GM18507 (cell line): ENCODE data around the gene APOBEC3H.
"Not testable (repeated sequence)": the region's sequence is repeated elsewhere in the genome, so short reads cannot be mapped to it uniquely, and the experiment has no call there.

Experiments used
- DNase-seq: peaks from one replicate; pipeline ENCODE4 v3.0.0; 2011; ENCODE audit warnings: low read depth; ENCODE audit not compliant: insufficient read length; ENCODE audit errors: extremely low spot score
- FAIRE-seq: peaks from 2 replicates; lab custom pipeline; 2011; peaks lifted over from hg19 to GRCh38; lab: Jason Lieb, UNC

Gene APOBEC3H

GRCh38 chr22:39097098-39098020, at the start of gene APOBEC3H:
APOBEC3H (plus strand) TSS chr22:39097244; CDS start chr22:39100279, 3,035 bp downstream.
- peak; percentile 99 for FAIRE-seq

GRCh38 chr22:39049486-39049885, 47.6 kb upstream of the APOBEC3H start:
- not testable (repeated sequence) for DNase-seq, FAIRE-seq

More at GRCh38 chr22:39097098-39098020, at the start of gene APOBEC3H:
- no peak for DNase-seq

GRCh38 chr22:39051844-39052495, 45.1 kb upstream of the APOBEC3H start:
- FAIRE-seq, DNase-seq: not testable (repeated sequence)

GRCh38 chr22:39055658-39056057, 41.4 kb upstream of the APOBEC3H start:
- FAIRE-seq (no peak), DNase-seq (no peak)

- peak; percentile 49 for FAIRE-seq
- not testable (repeated sequence) for DNase-seq
Observed at GRCh38 chr22:39061290-39061689, 35.8 kb upstream of the APOBEC3H start.

- DNase-seq, FAIRE-seq: not testable (repeated sequence)
Observed at GRCh38 chr22:39061951-39062350, 35.1 kb upstream of the APOBEC3H start.

- not testable (repeated sequence) for DNase-seq
- peak; percentile 78 for FAIRE-seq
Observed at GRCh38 chr22:39063904-39064303, 33.1 kb upstream of the APOBEC3H start.

GRCh38 chr22:39066442-39067276, 30.4 kb upstream of the APOBEC3H start:
- FAIRE-seq = peak; percentile 84
- not testable (repeated sequence) for DNase-seq

GRCh38 chr22:39068033-39068785, 28.8 kb upstream of the APOBEC3H start:
- DNase-seq (no peak), FAIRE-seq (peak; percentile 67)

GRCh38 chr22:39070186-39070585, 26.9 kb upstream of the APOBEC3H start:
- FAIRE-seq (no peak), DNase-seq (no peak)

- not testable (repeated sequence) for DNase-seq
- FAIRE-seq = peak; percentile 87
Observed at GRCh38 chr22:39072581-39072981, 24.5 kb upstream of the APOBEC3H start.

- FAIRE-seq (no peak), DNase-seq (no peak)
Observed at GRCh38 chr22:39073981-39074380, 23.1 kb upstream of the APOBEC3H start.

GRCh38 chr22:39076155-39077025, 20.7 kb upstream of the APOBEC3H start:
- not testable (repeated sequence) for DNase-seq
- FAIRE-seq = peak; percentile 63

- FAIRE-seq = peak; percentile 92
- not testable (repeated sequence) for DNase-seq
Observed at GRCh38 chr22:39077026-39077840, 19.8 kb upstream of the APOBEC3H start, which contains the start of gene APOBEC3G. APOBEC3G (plus strand) TSS chr22:39077275; CDS start chr22:39077362, 87 bp downstream.

GRCh38 chr22:39077912-39078311, 19.1 kb upstream of the APOBEC3H start:
- not testable (repeated sequence) for DNase-seq, FAIRE-seq

- no peak for DNase-seq
- no peak for FAIRE-seq
Observed at GRCh38 chr22:39078329-39078728, 18.7 kb upstream of the APOBEC3H start.
